Endothelial cell of umbilical vein (primary cell): ENCODE data around the gene FKBP2. TPM values are rescaled to one million over a fixed set of nuclear protein-coding genes. Genes with fewer than 3 reads are reported as not detected.

Experiments
- BruUV-seq: library from RNA; stranded (reverse); fragments of 400-500 nt; replicated peaks from 2 replicates; lab custom pipeline; 2021; lab: Mats Ljungman, UMichigan
- CTCF ChIA-PET: fragments of 300-600, 350-600 bp; sonication (Branson Sonifier 250); formaldehyde crosslinking; loops from one replicate; lab custom pipeline; 2021; ENCODE audit warnings: antibody characterized with exemption, inconsistent platforms; lab: Charles Lee
- POLR2A ChIA-PET: fragments of 300-600, 350-600 bp; sonication (Branson Sonifier 250); formaldehyde crosslinking; loops from one replicate; lab custom pipeline; 2021; ENCODE audit warnings: antibody characterized with exemption, inconsistent platforms; lab: Charles Lee
- DNase-seq: peaks from one replicate; pipeline ENCODE4 v3.0.0-alpha.2; 2011; ENCODE audit warnings: low read depth, low spot score
- FAIRE-seq: peaks from 2 replicates; lab custom pipeline; 2011; peaks lifted over from hg19 to GRCh38; lab: Jason Lieb, UNC
- H2AFZ ChIP-seq: 2 replicates; pipeline ENCODE4 v1.6.0; 2012; ENCODE audit warnings: low read depth, low read length, control low read depth, inconsistent platforms
- H3K27ac ChIP-seq: 2 replicates; pipeline ENCODE4 v1.5.1; 2011; ENCODE audit warnings: low read depth, mild to moderate bottlenecking, control low read depth, low read length, moderate library complexity; ENCODE audit not compliant: insufficient read depth
- H3K27me3 ChIP-seq, 2 experiments: 2 replicates each; pipeline versions ENCODE4 v1.6.0 to v1.6.1; 2011; ENCODE audit warnings: low read length in 2 of 2, mixed read lengths in 1 of 2; ENCODE audit not compliant: control insufficient read depth in 2 of 2, insufficient read depth in 2 of 2
- H3K36me3 ChIP-seq, 2 experiments: 2 replicates in 1 of 2; 3 replicates in 1 of 2; pipeline ENCODE4 v1.5.1; 2011; ENCODE audit warnings: low read length in 2 of 2, mild to moderate bottlenecking in 1 of 2, moderate library complexity in 1 of 2; ENCODE audit not compliant: control insufficient read depth in 2 of 2, insufficient read depth in 2 of 2; ENCODE audit errors: extremely low read depth in 1 of 2
- H3K4me1 ChIP-seq: 3 replicates; pipeline ENCODE4 v1.5.1; 2011; ENCODE audit warnings: mild to moderate bottlenecking, low read length; ENCODE audit not compliant: control insufficient read depth, insufficient read depth; ENCODE audit errors: extremely low read depth
- H3K4me2 ChIP-seq: 2 replicates; pipeline ENCODE4 v1.6.1; 2011; ENCODE audit warnings: low read length, control low read depth, mixed read lengths; ENCODE audit not compliant: insufficient read depth
- H3K4me3 ChIP-seq, 3 experiments: fragments of 200-600 bp in 1 of 3; sonication (generic), shearing (Covaris generic) in 1 of 3; replicated peaks in 1 of 3; 2 replicates each; pipeline ENCODE4 v1.5.1; 2011 to 2016; ENCODE audit warnings: control low read depth in 3 of 3, low read length in 3 of 3, mild to moderate bottlenecking in 2 of 3, inconsistent platforms in 1 of 3, low read depth in 1 of 3, moderate library complexity in 1 of 3; ENCODE audit not compliant: insufficient read depth in 1 of 3
- H3K79me2 ChIP-seq: 2 replicates; pipeline ENCODE4 v1.6.0; 2012; ENCODE audit warnings: low read length, inconsistent platforms; ENCODE audit not compliant: control insufficient read depth, insufficient read depth
- H3K9ac ChIP-seq: replicated peaks from 2 replicates; pipeline ENCODE3; 2011; ENCODE audit warnings: low read length, control low read depth; ENCODE audit not compliant: insufficient read depth; ENCODE audit errors: extremely low read depth
- H3K9me1 ChIP-seq: replicated peaks from 3 replicates; pipeline ENCODE4 v1.6.0; 2011; ENCODE audit warnings: mild to moderate bottlenecking, low read length; ENCODE audit not compliant: control insufficient read depth, insufficient read depth; ENCODE audit errors: extremely low read depth
- H3K9me3 ChIP-seq: replicated peaks from 2 replicates; pipeline ENCODE4 v1.5.1; 2012; ENCODE audit warnings: low read length, inconsistent platforms; ENCODE audit not compliant: control insufficient read depth, insufficient read depth
- H4K20me1 ChIP-seq: replicated peaks from 2 replicates; pipeline ENCODE3; 2011; ENCODE audit warnings: mild to moderate bottlenecking, low read length; ENCODE audit not compliant: control insufficient read depth, insufficient read depth; ENCODE audit errors: extremely low read depth
- CTCF ChIP-seq, 2 donors: IDR thresholded peaks; 1 replicate in 1 of 2; 2 replicates in 1 of 2; pipeline ENCODE4 v1.5.1; 2011; ENCODE audit warnings: low read length in 2 of 2, mild to moderate bottlenecking in 2 of 2, moderate library complexity in 2 of 2, control low read depth in 1 of 2, inconsistent platforms in 1 of 2, low read depth in 1 of 2; ENCODE audit not compliant: insufficient read depth in 1 of 2; ENCODE audit errors: extremely low read depth in 1 of 2
- EZH2 ChIP-seq: IDR thresholded peaks from 2 replicates; pipeline ENCODE4 v1.6.1; 2012; ENCODE audit warnings: borderline replicate concordance, low read depth, mild to moderate bottlenecking, moderate library complexity, low read length, inconsistent platforms; ENCODE audit not compliant: severe bottlenecking
- FOS ChIP-seq: IDR thresholded peaks from 2 replicates; pipeline ENCODE4 v1.6.1; 2011; ENCODE audit warnings: mild to moderate bottlenecking, low read length, moderate library complexity, borderline replicate concordance; ENCODE audit not compliant: insufficient read depth
- GATA2 ChIP-seq: IDR thresholded peaks from 2 replicates; pipeline ENCODE4 v1.7.0; 2011; ENCODE audit warnings: low read depth, mild to moderate bottlenecking, moderate library complexity, mixed read lengths, low read length; ENCODE audit not compliant: insufficient read length, insufficient read depth
- JUN ChIP-seq: IDR thresholded peaks from 2 replicates; pipeline ENCODE4 v1.6.1; 2011; ENCODE audit warnings: borderline replicate concordance, low read depth; ENCODE audit not compliant: insufficient read length, insufficient read depth
- MYC ChIP-seq: IDR thresholded peaks from one replicate; pipeline ENCODE4 v1.6.1; 2011; ENCODE audit warnings: mild to moderate bottlenecking, low read depth, low read length
- POLR2A ChIP-seq: IDR thresholded peaks from 2 replicates; pipeline ENCODE4 v1.6.1; 2012; ENCODE audit warnings: low read depth, mild to moderate bottlenecking, control low read depth, low read length
- POLR2AphosphoS5 ChIP-seq: IDR thresholded peaks from 2 replicates; pipeline ENCODE4 v1.6.1; 2012; ENCODE audit warnings: low read depth, mild to moderate bottlenecking, control low read depth, low read length, moderate library complexity; ENCODE audit not compliant: insufficient read depth
- dilution Hi-C: fragments of 300-500 bp; cut with MboI; formaldehyde crosslinking; loops from one replicate; pipeline ENCODE4 v1.15.0; 2019; ENCODE audit warnings: low sequenced_read_pairs; ENCODE audit not compliant: extremely low pct_ligation_motif_present
- intact Hi-C: fragments of 100-400 bp; cut with micrococcal nuclease; formaldehyde crosslinking; loops from one replicate; pipeline ENCODE4 v1.10.0; 2022
- polyA plus RNA-seq, 4 experiments: library from polyadenylated mRNA; depleted of rRNA in 3 of 4; stranded (reverse) in 3 of 4; unstranded in 1 of 4; fragments of >200 nt; gene quantifications; 2 replicates each; pipeline versions ENCODE4 v1.2.1 to v1.2.3, GENCODE V29; 2011 to 2012; ENCODE audit warnings: missing spikeins in 1 of 4
- total RNA-seq: library from RNA; stranded (reverse); gene quantifications from 2 replicates; pipeline ENCODE4 v1.2.3, GENCODE V29; 2021
- TF ChIP-seq, protein P1 (sequence below): IDR thresholded peaks from 2 replicates; pipeline ENCODE4 v1.6.1; 2011; ENCODE audit not compliant: insufficient read depth, insufficient read length

Gene FKBP2
- total and polyA plus RNA-seq, 2 donors (not counting 3 experiments of a cell fraction or from before 2014, with no cell fraction given), result 48.5 to 74.4 TPM

DNA sequence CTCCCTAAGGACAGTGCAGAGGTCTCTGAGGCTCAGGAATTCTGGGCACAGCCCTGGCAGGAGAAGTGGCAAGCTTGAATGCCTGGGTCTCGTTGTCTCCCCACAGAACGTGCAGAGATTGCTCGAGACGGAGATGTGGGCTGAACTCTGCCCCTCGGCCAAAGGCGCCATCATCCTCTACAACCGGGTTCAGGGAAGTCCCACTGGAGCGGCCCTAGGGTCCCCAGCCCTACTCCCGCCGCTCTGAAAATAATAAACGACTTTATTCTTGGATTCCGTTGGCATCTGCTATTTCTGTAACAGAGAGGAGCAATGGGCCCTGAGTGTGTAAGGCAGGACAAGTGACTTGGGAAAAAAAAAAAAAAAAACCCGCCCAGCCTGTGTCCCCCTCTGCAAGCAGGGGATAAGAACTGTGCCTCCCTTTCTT lies 11.1 kb upstream of the FKBP2 start:
- intact Hi-C loops (loop anchor here (1.0 to 5.0 kb wide), 4 partner anchors 12 to 42 kb away; partner anchors contain the start of genes FKBP2 and STIP1), dilution Hi-C loops (no loop called here)
- TF ChIP-seq MYC, result no peak
- TF ChIP-seq, protein P1, sequence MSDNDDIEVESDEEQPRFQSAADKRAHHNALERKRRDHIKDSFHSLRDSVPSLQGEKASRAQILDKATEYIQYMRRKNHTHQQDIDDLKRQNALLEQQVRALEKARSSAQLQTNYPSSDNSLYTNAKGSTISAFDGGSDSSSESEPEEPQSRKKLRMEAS, result no peak
- TF ChIP-seq FOS, result no peak
- TF ChIP-seq EZH2, result no peak
- no peak for TF ChIP-seq JUN
- TF ChIP-seq POLR2A, result no peak
- TF ChIP-seq POLR2AphosphoS5, result no peak
- no peak for TF ChIP-seq GATA2
- no peak for TF ChIP-seq CTCF (IDR thresholded peaks at IDR 0.05; ENCODE audit: extremely low read depth in 1 of 2, insufficient read depth in 1 of 2, low read depth in 1 of 2, low read length in 2 of 2)
- Histone ChIP-seq H3K27ac (no peak overlapping the region), H3K4me1 (peaks cover 19% of the 10 kb centered on the region), H3K79me2 (peaks cover 8% of the 10 kb centered on the region), H3K9ac (peak overlapping the region; percentile 69), H3K27me3 (no peaks in the 10 kb centered on the region), H3K9me1 (no peaks in the 10 kb centered on the region), H2AFZ (no peak overlapping the region), H3K9me3 (no peaks in the 10 kb centered on the region), H3K36me3 (no peaks in the 10 kb centered on the region), H4K20me1 (no peaks in the 10 kb centered on the region), H3K4me2 (peak overlapping the region; percentile 71), H3K4me3 (peak overlapping the region; percentile 60 to 71 (median 69))
- BruUV-seq, result no TSS peak
- DNase-seq (no peak), FAIRE-seq (no peak)
- POLR2A ChIA-PET, result no interaction called here
- CTCF ChIA-PET, result interaction anchor here (0.6 to 2.0 kb wide), 4 partner anchors 16 to 75 kb away, joined by 3 to 9 read pairs (median 4); no protein-coding TSS in a partner anchor
